Activated CD4-positive, alpha-beta T cell treated with anti-CD3 and anti-CD28 coated beads for 48 hours (primary cell): ENCODE measurements around the gene GNA12.
"Not testable (repeated sequence)": the region's sequence is repeated elsewhere in the genome, so short reads cannot be mapped to it uniquely, and the experiment has no call there.

Experiments
- DNase-seq: peaks from one replicate; pipeline ENCODE4 v3.0.0-alpha.2; 2020

Gene GNA12

GRCh38 chr7:2864204-2864985 lies 20.3 kb upstream of the GNA12 start:
- DNase-seq, result no peak

GRCh38 chr7:2863461-2864066 lies 19.5 kb upstream of the GNA12 start:
- DNase-seq, result peak; percentile 85

- DNase-seq, result no peak
Observed at GRCh38 chr7:2862831-2863361, 18.8 kb upstream of the GNA12 start.

- DNase-seq, result no peak
Observed at GRCh38 chr7:2861509-2861908, 17.4 kb upstream of the GNA12 start.

- no peak for DNase-seq
Observed at GRCh38 chr7:2860627-2861133, 16.6 kb upstream of the GNA12 start.

GRCh38 chr7:2859952-2860351 lies 15.8 kb upstream of the GNA12 start:
- DNase-seq, result no peak

- no peak for DNase-seq
Observed at GRCh38 chr7:2858621-2859020, 14.5 kb upstream of the GNA12 start.

- DNase-seq, result no peak
Observed at GRCh38 chr7:2856388-2857169, 12.5 kb upstream of the GNA12 start.

- DNase-seq, result no peak
Observed at GRCh38 chr7:2855386-2855785, 11.3 kb upstream of the GNA12 start.

- DNase-seq, result not testable (repeated sequence)
Observed at GRCh38 chr7:2853552-2853951, 9.4 kb upstream of the GNA12 start.

- no peak for DNase-seq
Observed at GRCh38 chr7:2853147-2853546, 9.0 kb upstream of the GNA12 start.

- DNase-seq, result peak; percentile 31
Observed at GRCh38 chr7:2851497-2851896, 7.4 kb upstream of the GNA12 start.

- DNase-seq, result no peak
Observed at GRCh38 chr7:2849941-2850766, 6.0 kb upstream of the GNA12 start.

- DNase-seq, result no peak
Observed at GRCh38 chr7:2845034-2845592, 1.0 kb upstream of the GNA12 start.

GRCh38 chr7:2843711-2844152 lies 376 bp downstream of the GNA12 start:
- DNase-seq, result peak; percentile 49

- DNase-seq, result peak; percentile 12
Observed at GRCh38 chr7:2843191-2843685, 870 bp downstream of the GNA12 start.

GRCh38 chr7:2841907-2842306 lies 2.2 kb downstream of the GNA12 start:
- no peak for DNase-seq

GRCh38 chr7:2840458-2840857 lies 3.6 kb downstream of the GNA12 start:
- no peak for DNase-seq

- DNase-seq, result no peak
Observed at GRCh38 chr7:2838873-2839578, 5.1 kb downstream of the GNA12 start.

GRCh38 chr7:2838451-2838850 lies 5.7 kb downstream of the GNA12 start:
- DNase-seq, result no peak

GRCh38 chr7:2837496-2837895 lies 6.6 kb downstream of the GNA12 start:
- DNase-seq, result no peak
